Thymus (tissue), 11 donors: Measurements from ENCODE around the gene BRWD1. TPM values are rescaled to one million over a fixed set of nuclear protein-coding genes. Genes with fewer than 3 reads are reported as not detected.

ENCODE experiments used
- DNase-seq, 9 donors: peaks; one replicate each; pipeline ENCODE4 v3.0.0-alpha.2; 2013; ENCODE audit warnings: low spot score in 9 of 9, low read depth in 6 of 9, missing footprints in 1 of 9
- H3K27ac ChIP-seq, 2 donors: one replicate each; pipeline ENCODE4 v1.5.1; 2013; ENCODE audit warnings: control low read depth in 1 of 2, low read depth in 1 of 2, low read length in 1 of 2, mild to moderate bottlenecking in 1 of 2, moderate library complexity in 1 of 2
- H3K27me3 ChIP-seq, 2 donors: one replicate each; pipeline ENCODE4 v1.5.1; 2013; ENCODE audit warnings: low read length in 1 of 2; ENCODE audit not compliant: control insufficient read depth in 2 of 2, insufficient read depth in 1 of 2
- H3K36me3 ChIP-seq, 2 donors: one replicate each; pipeline ENCODE4 v1.5.1; 2013; ENCODE audit warnings: low read length in 1 of 2, mild to moderate bottlenecking in 1 of 2, moderate library complexity in 1 of 2; ENCODE audit not compliant: control insufficient read depth in 2 of 2, insufficient read depth in 2 of 2
- H3K4me1 ChIP-seq, 2 donors: one replicate each; pipeline ENCODE4 v1.5.1; 2013; ENCODE audit warnings: low read length in 2 of 2; ENCODE audit not compliant: control insufficient read depth in 2 of 2, insufficient read depth in 2 of 2
- H3K4me3 ChIP-seq, 2 donors: one replicate each; pipeline ENCODE4 v1.5.1; 2013; ENCODE audit warnings: low read length in 2 of 2, control low read depth in 1 of 2, mild to moderate bottlenecking in 1 of 2
- H3K9me3 ChIP-seq, 2 donors: one replicate each; pipeline ENCODE4 v1.5.1; 2013; ENCODE audit warnings: low read length in 1 of 2, mild to moderate bottlenecking in 1 of 2; ENCODE audit not compliant: control insufficient read depth in 2 of 2, insufficient read depth in 1 of 2
- WGBS: extraction: QIAGEN DNeasy Blood & Tissue Kit; methylation state at CpG from one replicate; pipeline ENCODE4 v1.1.7; 2013; 5-methylcytosine and 5-hydroxymethylcytosine counted together
- polyA plus RNA-seq: library from polyadenylated mRNA; stranded (reverse); fragments of 200-250 nt; gene quantifications from one replicate; pipeline ENCODE4 v1.2.3, GENCODE V29; 2013
- total RNA-seq: library from RNA; stranded (reverse); fragments of 120-200 nt; gene quantifications from one replicate; pipeline ENCODE4 v1.2.4, GENCODE V29; 2013
- donor health status: healthy.

The BRWD1 gene
- total and polyA plus RNA-seq, 2 donors, result 25.1 to 35.1 TPM

- no peak overlapping the region for H3K27ac ChIP-seq
- no peaks in the 10 kb centered on the region for H3K9me3 ChIP-seq
- H3K4me3 ChIP-seq, result no peak overlapping the region
- no peaks in the 10 kb centered on the region for H3K27me3 ChIP-seq
- peaks cover 3 to 4% of the 10 kb centered on the region in 2 donors for H3K4me1 ChIP-seq
- peaks cover 19% of the 10 kb centered on the region in 2 donors for H3K36me3 ChIP-seq
- WGBS, result 70% methylated on average over 7 of the region's 7 CpGs
- DNase-seq, result no peak
Measured at GRCh38 chr21:39178421-39178820, 135.0 kb downstream of the BRWD1 start.

GRCh38 chr21:39176271-39176709, 137.1 kb downstream of the BRWD1 start:
- peaks cover 25 to 26% of the 10 kb centered on the region in 2 donors for H3K36me3 ChIP-seq
- no peak overlapping the region for H3K4me3 ChIP-seq

GRCh38 chr21:39175665-39176064, 137.8 kb downstream of the BRWD1 start:
- no peak overlapping the region for H3K27ac ChIP-seq
- WGBS, result 95% methylated on average over 10 of the region's 10 CpGs
- H3K4me3 ChIP-seq, result no peak overlapping the region
- no peaks in the 10 kb centered on the region for H3K4me1 ChIP-seq
- no peak for DNase-seq
- peaks cover 29% of the 10 kb centered on the region in 2 donors for H3K36me3 ChIP-seq
- H3K9me3 ChIP-seq, result no peaks in the 10 kb centered on the region
- H3K27me3 ChIP-seq, result no peaks in the 10 kb centered on the region

More at GRCh38 chr21:39176271-39176709, 137.1 kb downstream of the BRWD1 start:
- no peak overlapping the region for H3K27ac ChIP-seq
- DNase-seq, result no peak
- WGBS, result 48% methylated on average over 3 of the region's 3 CpGs
- H3K4me1 ChIP-seq, result no peaks in the 10 kb centered on the region
- H3K27me3 ChIP-seq, result no peaks in the 10 kb centered on the region
- no peaks in the 10 kb centered on the region for H3K9me3 ChIP-seq

- peak in 1 of 9 donors; percentile 24 for DNase-seq
- Histone ChIP-seq H3K27me3 (no peaks in the 10 kb centered on the region), H3K4me3 (no peak overlapping the region), H3K27ac (no peak overlapping the region), H3K4me1 (no peaks in the 10 kb centered on the region), H3K9me3 (no peaks in the 10 kb centered on the region), H3K36me3 (peaks cover 29% of the 10 kb centered on the region in 2 donors)
- 95% methylated on average over 4 of the region's 4 CpGs for WGBS
Measured at GRCh38 chr21:39175154-39175553, 138.3 kb downstream of the BRWD1 start.

- no peaks in the 10 kb centered on the region for H3K27me3 ChIP-seq
- WGBS, result 77% methylated on average over 3 of the region's 3 CpGs
- no peak overlapping the region for H3K4me3 ChIP-seq
- H3K9me3 ChIP-seq, result no peaks in the 10 kb centered on the region
- H3K4me1 ChIP-seq, result no peaks in the 10 kb centered on the region
- H3K36me3 ChIP-seq, result peaks cover 23 to 33% of the 10 kb centered on the region in 2 donors
- no peak for DNase-seq
- H3K27ac ChIP-seq, result no peak overlapping the region
Measured at GRCh38 chr21:39173716-39174680, 139.4 kb downstream of the BRWD1 start.

- peaks cover 0 to 2% of the 10 kb centered on the region in 2 donors for H3K9me3 ChIP-seq
- DNase-seq, result no peak
- 99% methylated on average over 5 of the region's 5 CpGs for WGBS
- H3K4me3 ChIP-seq, result no peak overlapping the region
- H3K27me3 ChIP-seq, result no peaks in the 10 kb centered on the region
- H3K4me1 ChIP-seq, result no peaks in the 10 kb centered on the region
- peaks cover 14 to 23% of the 10 kb centered on the region in 2 donors for H3K36me3 ChIP-seq
- no peak overlapping the region for H3K27ac ChIP-seq
Measured at GRCh38 chr21:39169906-39170305, 143.5 kb downstream of the BRWD1 start.

GRCh38 chr21:39168800-39169199, 144.6 kb downstream of the BRWD1 start:
- H3K4me3 ChIP-seq, result no peak overlapping the region
- H3K4me1 ChIP-seq, result no peaks in the 10 kb centered on the region
- peaks cover 2 to 4% of the 10 kb centered on the region in 2 donors for H3K9me3 ChIP-seq
- 99% methylated on average over 2 of the region's 2 CpGs for WGBS
- no peak overlapping the region for H3K27ac ChIP-seq
- peaks cover 10 to 19% of the 10 kb centered on the region in 2 donors for H3K36me3 ChIP-seq
- H3K27me3 ChIP-seq, result no peaks in the 10 kb centered on the region
- DNase-seq, result no peak

GRCh38 chr21:39164523-39164922, 148.9 kb downstream of the BRWD1 start:
- no peak for DNase-seq
- no peak overlapping the region for H3K4me3 ChIP-seq
- WGBS, result 93% methylated on average over 2 of the region's 2 CpGs
- no peak overlapping the region for H3K27ac ChIP-seq
- H3K27me3 ChIP-seq, result no peaks in the 10 kb centered on the region
- H3K4me1 ChIP-seq, result no peaks in the 10 kb centered on the region
- peaks cover 0 to 5% of the 10 kb centered on the region in 2 donors for H3K36me3 ChIP-seq
- H3K9me3 ChIP-seq, result peaks cover 2 to 4% of the 10 kb centered on the region in 2 donors

GRCh38 chr21:39161064-39161463, 152.4 kb downstream of the BRWD1 start:
- no peak for DNase-seq
- no peaks in the 10 kb centered on the region for H3K27me3 ChIP-seq
- 75% methylated on average over 3 of the region's 3 CpGs for WGBS
- no peak overlapping the region for H3K27ac ChIP-seq
- H3K9me3 ChIP-seq, result peaks cover 2 to 4% of the 10 kb centered on the region in 2 donors
- no peak overlapping the region for H3K4me3 ChIP-seq
- no peaks in the 10 kb centered on the region for H3K4me1 ChIP-seq
- no peaks in the 10 kb centered on the region for H3K36me3 ChIP-seq
